Activated T-cell treated with anti-CD3 and anti-CD28 coated beads, Interleukin-2, amount 50 U/mL, for 24 hours (primary cell): Measurements from ENCODE around the gene SLK.
A peak's percentile ranks its signal among the peaks of the same experiment; 100 is the strongest.

ENCODE experiments used
- DNase-seq: peaks from one replicate; pipeline ENCODE4 v3.0.0-alpha.2; 2020
- H3K27ac Mint-ChIP-seq: 2 replicates; pipeline ENCODE4 v1.8.0; 2020; ENCODE audit warnings: mild to moderate bottlenecking, mixed read lengths
- H3K27me3 Mint-ChIP-seq: 2 replicates; pipeline ENCODE4 v1.8.0; 2020; ENCODE audit warnings: mixed read lengths
- H3K36me3 Mint-ChIP-seq: 2 replicates; pipeline ENCODE4 v1.8.0; 2020; ENCODE audit warnings: low read depth, mixed read lengths
- H3K4me1 Mint-ChIP-seq: 2 replicates; pipeline ENCODE4 v1.8.0; 2020; ENCODE audit warnings: low read depth, mixed read lengths
- H3K4me3 Mint-ChIP-seq: 2 replicates; pipeline ENCODE4 v1.8.0; 2020; ENCODE audit warnings: mild to moderate bottlenecking, moderate library complexity, mixed read lengths
- H3K9me3 Mint-ChIP-seq: 2 replicates; pipeline ENCODE4 v1.8.0; 2020; ENCODE audit warnings: mixed read lengths

The SLK gene

GRCh38 chr10:104026762-104027161, 59.8 kb downstream of the SLK start:
- Mint-ChIP-seq H3K27me3 (no peaks in the 10 kb centered on the region), H3K36me3 (peaks cover 81% of the 10 kb centered on the region), H3K4me1 (peaks cover 17% of the 10 kb centered on the region), H3K4me3 (no peak overlapping the region), H3K9me3 (no peaks in the 10 kb centered on the region), H3K27ac (peak overlapping the region; percentile 23)
- DNase-seq, result no peak

GRCh38 chr10:104028146-104028545, 61.2 kb downstream of the SLK start:
- Mint-ChIP-seq H3K27me3 (no peaks in the 10 kb centered on the region), H3K27ac (peak overlapping the region; percentile 67), H3K4me1 (peaks cover 15% of the 10 kb centered on the region), H3K36me3 (peaks cover 76% of the 10 kb centered on the region), H3K4me3 (no peak overlapping the region), H3K9me3 (no peaks in the 10 kb centered on the region)
- DNase-seq, result no peak

- no peak for DNase-seq
- Mint-ChIP-seq H3K4me1 (peaks cover 15% of the 10 kb centered on the region), H3K9me3 (no peaks in the 10 kb centered on the region), H3K36me3 (peaks cover 70% of the 10 kb centered on the region), H3K27me3 (no peaks in the 10 kb centered on the region), H3K27ac (no peak overlapping the region), H3K4me3 (no peak overlapping the region)
Measured at GRCh38 chr10:104028823-104029520, 62.0 kb downstream of the SLK start.

- no peak for DNase-seq
- H3K4me3 Mint-ChIP-seq, result no peak overlapping the region
- H3K27ac Mint-ChIP-seq, result no peak overlapping the region
- peaks cover 64% of the 10 kb centered on the region for H3K36me3 Mint-ChIP-seq
- no peaks in the 10 kb centered on the region for H3K27me3 Mint-ChIP-seq
- H3K4me1 Mint-ChIP-seq, result peaks cover 15% of the 10 kb centered on the region
- H3K9me3 Mint-ChIP-seq, result no peaks in the 10 kb centered on the region
Measured at GRCh38 chr10:104029521-104029860, 62.6 kb downstream of the SLK start.

- Mint-ChIP-seq H3K9me3 (no peaks in the 10 kb centered on the region), H3K4me1 (peaks cover 15% of the 10 kb centered on the region), H3K4me3 (no peak overlapping the region), H3K27ac (no peak overlapping the region), H3K27me3 (no peaks in the 10 kb centered on the region), H3K36me3 (peaks cover 47% of the 10 kb centered on the region)
- no peak for DNase-seq
Measured at GRCh38 chr10:104031631-104032030, 64.7 kb downstream of the SLK start.

- Mint-ChIP-seq H3K4me1 (peaks cover 10% of the 10 kb centered on the region), H3K27me3 (no peaks in the 10 kb centered on the region), H3K27ac (no peak overlapping the region), H3K9me3 (no peaks in the 10 kb centered on the region), H3K4me3 (no peak overlapping the region), H3K36me3 (peaks cover 43% of the 10 kb centered on the region)
- no peak for DNase-seq
Measured at GRCh38 chr10:104032144-104032775, 65.3 kb downstream of the SLK start.

GRCh38 chr10:104033401-104033930, 66.5 kb downstream of the SLK start:
- Mint-ChIP-seq H3K4me1 (peaks cover 2% of the 10 kb centered on the region), H3K27ac (peak overlapping the region; percentile 10), H3K4me3 (no peak overlapping the region), H3K9me3 (no peaks in the 10 kb centered on the region), H3K27me3 (no peaks in the 10 kb centered on the region), H3K36me3 (peaks cover 33% of the 10 kb centered on the region)
- DNase-seq, result no peak

GRCh38 chr10:104033966-104034365, 67.0 kb downstream of the SLK start:
- H3K27me3 Mint-ChIP-seq, result no peaks in the 10 kb centered on the region
- H3K36me3 Mint-ChIP-seq, result peaks cover 28% of the 10 kb centered on the region
- H3K9me3 Mint-ChIP-seq, result no peaks in the 10 kb centered on the region
- DNase-seq, result no peak
- no peak overlapping the region for H3K27ac Mint-ChIP-seq
- H3K4me1 Mint-ChIP-seq, result no peaks in the 10 kb centered on the region
- no peak overlapping the region for H3K4me3 Mint-ChIP-seq

- Mint-ChIP-seq H3K9me3 (no peaks in the 10 kb centered on the region), H3K27ac (no peak overlapping the region), H3K27me3 (no peaks in the 10 kb centered on the region), H3K4me1 (no peaks in the 10 kb centered on the region), H3K36me3 (peaks cover 22% of the 10 kb centered on the region), H3K4me3 (no peak overlapping the region)
- no peak for DNase-seq
Measured at GRCh38 chr10:104034401-104035193, 67.7 kb downstream of the SLK start.

- no peak overlapping the region for H3K4me3 Mint-ChIP-seq
- no peak overlapping the region for H3K27ac Mint-ChIP-seq
- H3K4me1 Mint-ChIP-seq, result no peaks in the 10 kb centered on the region
- H3K27me3 Mint-ChIP-seq, result no peaks in the 10 kb centered on the region
- H3K36me3 Mint-ChIP-seq, result peaks cover 20% of the 10 kb centered on the region
- DNase-seq, result no peak
- no peaks in the 10 kb centered on the region for H3K9me3 Mint-ChIP-seq
Measured at GRCh38 chr10:104035194-104036068, 68.5 kb downstream of the SLK start.

GRCh38 chr10:104036069-104036384, 69.1 kb downstream of the SLK start:
- Mint-ChIP-seq H3K9me3 (no peaks in the 10 kb centered on the region), H3K27ac (no peak overlapping the region), H3K4me3 (no peak overlapping the region), H3K27me3 (no peaks in the 10 kb centered on the region), H3K36me3 (peaks cover 14% of the 10 kb centered on the region), H3K4me1 (no peaks in the 10 kb centered on the region)
- no peak for DNase-seq

GRCh38 chr10:104036518-104037260, 69.7 kb downstream of the SLK start:
- H3K9me3 Mint-ChIP-seq, result no peaks in the 10 kb centered on the region
- no peak overlapping the region for H3K4me3 Mint-ChIP-seq
- peaks cover 10% of the 10 kb centered on the region for H3K36me3 Mint-ChIP-seq
- no peaks in the 10 kb centered on the region for H3K27me3 Mint-ChIP-seq
- no peak overlapping the region for H3K27ac Mint-ChIP-seq
- no peak for DNase-seq
- H3K4me1 Mint-ChIP-seq, result no peaks in the 10 kb centered on the region

- H3K27me3 Mint-ChIP-seq, result no peaks in the 10 kb centered on the region
- no peaks in the 10 kb centered on the region for H3K4me1 Mint-ChIP-seq
Measured at GRCh38 chr10:104037261-104037951, 70.5 kb downstream of the SLK start.

More at GRCh38 chr10:104037261-104037951, 70.5 kb downstream of the SLK start:
- no peak for DNase-seq
- peaks cover 5% of the 10 kb centered on the region for H3K36me3 Mint-ChIP-seq
- H3K4me3 Mint-ChIP-seq, result no peak overlapping the region
- no peak overlapping the region for H3K27ac Mint-ChIP-seq
- H3K9me3 Mint-ChIP-seq, result no peaks in the 10 kb centered on the region
